GM19023 (cell line): Measurements from ENCODE around the gene MSMO1.

Source experiments
- ATAC-seq: cut with Tn5 transposase; IDR thresholded peaks from one replicate; pipeline ENCODE4 v1.9.1; 2021; ENCODE audit warnings: mild to moderate bottlenecking, moderate library complexity; ENCODE audit not compliant: unreplicated experiment

MSMO1 gene

DNA sequence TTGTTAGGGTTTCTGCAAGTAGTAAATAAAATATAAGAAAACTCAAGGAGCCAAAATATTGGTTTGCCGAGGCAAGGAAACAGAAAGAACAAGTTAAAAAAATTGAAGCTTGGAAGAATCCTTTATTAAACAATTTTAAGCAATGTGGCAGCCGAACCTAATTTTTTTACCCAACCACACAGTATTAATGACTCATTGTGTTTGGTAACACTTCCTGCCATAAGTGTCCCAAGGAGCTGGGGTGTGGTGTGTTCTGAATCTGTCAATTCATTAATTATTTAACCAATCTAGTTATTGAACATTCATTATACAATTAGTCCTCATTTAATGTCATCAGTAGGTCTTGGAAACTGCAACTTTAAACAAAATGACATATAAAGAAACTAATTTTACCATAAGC lies 32.0 kb downstream of the MSMO1 start:
- no peak for ATAC-seq

DNA sequence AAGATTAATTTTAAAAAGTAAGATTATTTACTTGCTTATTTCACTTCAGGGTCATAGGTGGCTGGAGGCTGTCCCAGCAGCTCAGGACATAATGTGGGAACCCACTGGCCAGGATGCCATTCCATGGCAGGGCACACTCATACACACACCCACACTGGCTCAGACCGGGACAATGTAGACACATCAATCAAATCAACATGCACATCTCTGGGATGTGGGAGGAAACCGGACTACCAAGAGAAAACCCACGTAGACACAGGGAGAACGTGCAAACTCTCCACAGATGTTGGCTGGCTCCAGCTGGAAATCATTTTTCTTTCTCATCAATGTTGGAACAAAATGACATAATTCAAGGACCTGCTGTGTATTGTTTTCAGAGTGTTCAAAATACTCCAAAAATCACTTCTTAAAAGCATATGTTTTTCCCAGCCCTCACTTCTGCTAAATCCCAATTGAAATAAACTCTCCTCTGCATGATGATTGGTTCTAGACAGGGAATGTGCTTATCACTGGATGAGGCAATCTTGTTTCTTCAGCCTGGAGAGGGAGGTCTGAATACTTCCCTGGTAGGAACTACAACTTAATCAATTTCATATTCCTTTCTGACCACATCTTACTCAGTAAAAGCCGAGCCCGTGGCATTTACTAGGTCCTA lies 32.7 kb downstream of the MSMO1 start:
- no peak for ATAC-seq

DNA sequence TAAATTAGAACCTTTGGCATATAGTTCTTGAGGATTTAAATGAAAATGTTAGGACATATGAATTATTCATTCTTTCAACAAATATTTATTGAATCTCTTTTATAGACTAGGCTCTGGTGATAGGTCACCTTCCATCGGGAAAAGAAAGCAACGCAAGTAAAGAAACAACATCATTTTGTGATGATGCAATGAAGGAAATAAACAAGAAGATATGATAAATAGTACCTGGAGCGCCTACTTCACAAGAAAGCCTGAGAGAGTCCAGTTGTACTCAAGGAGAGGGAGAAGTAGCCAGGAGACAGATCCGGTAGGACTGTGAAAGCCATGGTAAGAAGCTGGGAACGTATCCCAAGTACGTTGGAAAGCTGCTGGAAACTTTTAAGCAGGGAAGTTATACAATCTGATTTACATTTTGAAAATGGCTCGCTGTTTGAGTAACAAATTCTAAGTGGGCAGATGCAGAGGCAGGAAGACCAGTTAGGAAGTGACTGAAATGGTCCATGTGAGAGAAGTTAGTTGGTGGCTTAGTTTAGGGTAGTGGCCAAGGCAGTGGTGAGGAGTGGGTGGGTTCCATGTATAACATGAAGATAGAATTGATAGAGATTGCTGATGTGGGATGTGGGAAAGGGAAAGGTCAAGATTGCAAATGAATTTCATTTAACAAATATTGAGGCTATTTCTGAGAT lies 33.7 kb downstream of the MSMO1 start:
- no peak for ATAC-seq

DNA sequence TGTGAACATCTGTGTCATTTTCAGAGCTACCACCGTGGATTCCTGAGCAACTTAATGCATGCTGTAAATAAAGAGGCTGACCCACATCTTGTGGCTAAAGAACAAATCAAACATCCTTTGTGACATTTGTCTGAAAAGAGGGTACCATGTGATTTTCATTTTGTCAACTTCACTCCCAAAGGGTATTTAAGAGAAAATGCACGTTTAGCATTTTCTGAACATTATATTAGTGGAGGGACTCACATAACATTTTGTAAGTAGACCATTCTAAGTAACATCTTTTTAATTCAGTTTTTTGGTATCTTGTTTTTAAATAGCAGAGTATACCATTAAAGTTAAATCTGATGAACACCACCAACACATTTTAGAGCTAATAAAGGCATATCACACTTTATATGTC lies 34.3 kb downstream of the MSMO1 start:
- ATAC-seq = no peak

DNA sequence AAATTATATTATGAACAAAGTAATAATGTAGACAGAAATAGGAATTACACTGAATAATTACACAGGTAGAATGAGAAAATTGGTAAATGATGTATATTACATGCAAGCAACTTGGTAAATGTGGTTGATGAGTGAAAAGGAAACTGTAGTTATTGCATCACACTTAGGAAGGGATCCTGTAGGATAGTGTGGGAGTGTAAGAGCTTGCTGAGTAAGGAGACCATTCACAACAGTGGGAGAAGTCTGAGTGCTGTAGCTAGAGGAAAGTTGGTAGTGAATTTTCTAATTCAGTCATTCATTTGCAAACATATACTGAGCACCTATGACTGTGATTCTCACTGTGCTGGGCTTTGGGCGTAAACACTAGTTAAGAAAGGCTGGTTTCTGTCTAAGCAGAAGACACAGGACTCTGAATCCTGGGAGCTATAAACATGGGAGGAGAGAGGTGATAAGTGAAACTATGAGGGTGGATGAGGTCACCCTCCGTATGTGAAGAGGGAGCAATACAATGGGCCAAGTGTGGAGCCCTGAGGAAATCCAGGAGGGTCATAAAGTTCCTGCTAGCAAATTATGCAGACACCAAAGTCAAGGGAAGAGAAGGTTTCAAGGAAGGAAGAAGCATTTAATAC lies 37.1 kb downstream of the MSMO1 start:
- ATAC-seq = no peak

DNA sequence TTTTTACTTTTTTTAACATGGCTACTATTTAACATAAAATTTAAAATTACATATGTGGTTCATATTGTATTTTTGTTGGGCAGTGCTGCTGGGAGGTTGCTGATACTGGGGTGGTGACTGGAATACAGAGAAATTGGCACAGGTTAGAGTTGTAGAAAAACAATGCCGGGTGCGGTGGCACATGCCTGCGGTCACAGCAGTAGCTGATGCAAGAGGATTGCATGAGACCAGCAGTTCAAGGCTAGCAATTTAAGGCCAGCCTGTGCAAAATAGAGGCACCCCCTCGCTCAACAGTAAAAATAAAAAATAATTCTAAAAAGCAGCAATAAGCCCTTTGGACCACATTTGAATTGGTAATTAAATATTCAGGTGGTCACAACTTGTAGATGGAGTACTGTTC lies 39.6 kb downstream of the MSMO1 start:
- no peak for ATAC-seq

DNA sequence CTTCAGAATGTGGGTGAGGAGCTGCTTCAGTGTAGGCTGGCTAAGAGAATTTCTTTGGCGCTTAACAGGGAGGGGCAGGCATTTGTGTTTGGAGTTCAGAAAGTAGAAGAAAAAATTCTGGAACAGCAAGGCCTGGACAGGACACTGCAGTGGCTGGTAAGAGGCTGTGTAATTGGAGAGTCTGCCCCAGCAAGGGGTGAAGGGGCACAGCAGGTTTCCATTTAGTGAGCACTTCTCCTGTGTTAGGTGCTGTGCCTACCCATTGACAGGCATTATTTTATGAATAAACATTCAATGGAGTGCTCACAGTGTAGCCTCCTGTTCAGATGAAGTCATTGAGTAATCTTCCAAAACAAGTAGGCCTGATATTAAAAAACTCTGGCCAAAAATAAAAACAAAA lies 40.6 kb downstream of the MSMO1 start:
- ATAC-seq = no peak

DNA sequence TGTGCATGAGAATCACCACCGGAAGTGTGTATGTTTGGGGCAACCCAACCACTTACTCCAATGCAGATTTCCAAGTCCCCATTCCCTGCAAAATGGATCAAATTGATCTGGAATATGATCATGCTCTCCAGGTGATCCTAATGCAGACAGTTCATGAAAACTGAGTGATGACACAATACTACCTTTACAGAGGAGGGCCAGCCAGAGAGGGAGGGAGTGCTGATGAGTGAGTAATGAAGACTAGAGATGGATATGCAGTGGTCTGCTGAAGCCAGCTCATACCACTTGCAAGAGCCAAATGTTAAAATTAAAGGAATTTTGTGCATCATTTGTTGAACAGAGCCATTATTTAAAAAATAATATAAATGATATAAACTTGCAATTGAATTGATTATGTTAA lies 41.1 kb downstream of the MSMO1 start:
- ATAC-seq = no peak

DNA sequence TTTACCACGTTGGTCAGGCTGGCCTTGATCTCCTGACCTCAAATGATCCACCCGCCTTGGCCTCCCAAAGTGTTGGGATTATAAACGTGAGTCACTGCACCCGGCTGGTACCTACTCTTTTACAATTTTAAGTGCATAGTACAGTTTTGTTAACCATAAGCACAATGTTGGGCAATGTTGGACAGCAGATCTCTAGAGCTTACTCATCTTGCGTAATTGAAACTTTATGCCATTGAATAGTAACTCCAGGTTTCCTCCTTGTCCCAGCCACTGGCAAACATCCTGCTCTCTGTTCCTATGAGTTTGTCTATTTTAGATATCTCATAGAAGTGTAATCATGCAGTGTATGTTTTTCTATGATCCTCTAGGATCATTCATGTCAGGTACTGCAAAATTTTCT lies 42.1 kb downstream of the MSMO1 start:
- ATAC-seq = no peak

DNA sequence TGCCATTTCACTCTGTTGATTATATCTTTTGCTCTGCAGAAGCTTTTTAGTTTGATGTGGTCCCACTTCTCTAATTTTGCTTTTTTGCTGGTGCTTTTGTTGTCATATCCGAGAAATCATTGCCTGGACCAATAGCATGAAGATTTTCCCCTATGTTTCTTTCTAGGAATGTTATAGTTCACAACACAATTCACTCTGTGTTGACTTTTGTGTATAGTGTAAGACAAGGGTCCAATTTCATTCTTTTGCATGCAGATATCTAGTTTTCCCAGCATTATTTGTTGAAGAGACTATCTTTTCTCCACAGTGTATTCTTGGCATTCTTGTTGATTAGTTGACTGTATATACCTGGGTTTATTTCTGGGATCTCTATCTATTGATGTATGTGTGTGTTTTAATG lies 43.1 kb downstream of the MSMO1 start:
- ATAC-seq = no peak

DNA sequence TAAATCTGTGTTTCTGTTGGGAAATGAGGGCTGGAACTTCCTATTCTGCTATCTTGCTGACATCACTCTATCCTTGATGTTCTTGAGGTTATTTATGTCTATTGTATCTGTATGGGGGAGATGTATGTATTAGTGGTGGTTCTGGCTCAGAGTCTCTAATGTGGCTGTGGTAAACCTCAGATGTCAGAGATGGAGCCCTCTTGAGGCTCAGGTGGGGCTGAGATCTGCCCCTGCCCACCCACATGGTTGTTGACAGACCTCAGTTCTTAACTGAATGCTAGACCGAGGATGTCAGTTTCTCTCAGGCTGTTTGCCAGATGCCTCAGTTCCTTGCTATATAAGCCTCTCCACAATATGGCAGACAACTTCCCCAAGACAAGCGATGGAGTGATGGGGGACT lies 48.0 kb downstream of the MSMO1 start:
- ATAC-seq = no peak

DNA sequence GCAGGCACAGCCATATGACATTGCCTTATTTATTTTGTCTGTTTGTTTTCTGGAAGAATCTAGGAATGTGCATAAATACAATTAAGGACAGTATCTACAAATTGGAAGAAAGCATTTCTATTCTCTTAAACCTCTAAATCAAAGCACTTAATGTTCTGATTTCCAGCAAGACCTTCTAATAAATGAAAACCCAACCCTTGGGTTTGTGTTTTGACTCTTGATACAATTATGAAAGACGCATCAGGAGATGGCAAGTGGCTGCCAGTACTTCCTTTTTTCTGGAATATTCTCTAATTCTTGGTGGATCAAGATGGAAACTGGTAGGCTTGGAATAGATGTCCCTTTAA lies 50.9 kb downstream of the MSMO1 start:
- ATAC-seq = no peak

DNA sequence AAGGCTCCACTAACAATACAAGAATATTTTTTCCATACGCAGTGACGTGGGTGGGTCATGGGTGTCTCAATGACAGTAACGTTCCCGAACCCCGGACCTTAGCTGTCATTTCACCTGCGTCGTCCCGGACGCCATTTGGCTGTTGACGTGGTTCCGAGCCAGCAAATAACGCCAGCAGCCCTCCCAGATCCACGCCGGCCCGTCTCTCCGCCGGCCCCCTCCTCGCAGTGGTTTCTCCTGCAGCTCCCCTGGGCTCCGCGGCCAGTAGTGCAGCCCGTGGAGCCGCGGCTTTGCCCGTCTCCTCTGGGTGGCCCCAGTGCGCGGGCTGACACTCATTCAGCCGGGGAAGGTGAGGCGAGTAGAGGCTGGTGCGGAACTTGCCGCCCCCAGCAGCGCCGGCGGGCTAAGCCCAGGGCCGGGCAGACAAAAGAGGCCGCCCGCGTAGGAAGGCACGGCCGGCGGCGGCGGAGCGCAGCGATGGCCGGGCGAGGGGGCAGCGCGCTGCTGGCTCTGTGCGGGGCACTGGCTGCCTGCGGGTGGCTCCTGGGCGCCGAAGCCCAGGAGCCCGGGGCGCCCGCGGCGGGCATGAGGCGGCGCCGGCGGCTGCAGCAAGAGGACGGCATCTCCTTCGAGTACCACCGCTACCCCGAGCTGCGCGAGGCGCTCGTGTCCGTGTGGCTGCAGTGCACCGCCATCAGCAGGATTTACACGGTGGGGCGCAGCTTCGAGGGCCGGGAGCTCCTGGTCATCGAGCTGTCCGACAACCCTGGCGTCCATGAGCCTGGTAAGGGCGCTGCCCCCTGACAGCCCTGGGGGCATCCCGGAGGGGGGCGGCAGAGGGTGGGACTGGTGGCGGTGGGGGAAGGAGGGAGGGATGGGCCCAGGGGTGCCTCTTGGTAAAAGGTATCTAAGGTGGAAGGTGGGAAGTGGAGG lies 51.5 kb downstream of the MSMO1 start, which contains the start of gene CPE:
Gene CPE, plus strand, starts transcription at position 264 of the 933 bp plus-strand sequence. Its CDS starts 214 bp downstream, at position 478.
- ATAC-seq = peak; percentile 89

DNA sequence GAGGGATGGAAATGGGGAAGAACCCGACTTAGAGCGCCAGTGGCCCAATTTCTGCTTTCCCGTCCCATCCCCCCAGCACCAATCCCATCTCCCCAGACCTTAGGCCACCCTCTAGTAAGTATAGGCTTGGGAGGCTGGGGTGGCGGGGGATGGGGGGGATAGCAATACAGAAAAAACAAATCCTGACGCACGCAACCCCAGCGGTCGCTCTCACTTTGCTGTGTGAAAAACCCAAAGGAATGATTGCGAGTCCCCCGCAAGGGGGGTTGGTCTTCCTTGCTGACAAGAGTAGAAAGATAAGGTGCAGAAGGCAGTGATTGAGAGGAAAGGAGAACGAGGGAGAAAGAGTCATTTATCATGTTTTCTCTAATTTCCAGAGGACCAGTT lies 52.2 kb downstream of the MSMO1 start:
- ATAC-seq = no peak

DNA sequence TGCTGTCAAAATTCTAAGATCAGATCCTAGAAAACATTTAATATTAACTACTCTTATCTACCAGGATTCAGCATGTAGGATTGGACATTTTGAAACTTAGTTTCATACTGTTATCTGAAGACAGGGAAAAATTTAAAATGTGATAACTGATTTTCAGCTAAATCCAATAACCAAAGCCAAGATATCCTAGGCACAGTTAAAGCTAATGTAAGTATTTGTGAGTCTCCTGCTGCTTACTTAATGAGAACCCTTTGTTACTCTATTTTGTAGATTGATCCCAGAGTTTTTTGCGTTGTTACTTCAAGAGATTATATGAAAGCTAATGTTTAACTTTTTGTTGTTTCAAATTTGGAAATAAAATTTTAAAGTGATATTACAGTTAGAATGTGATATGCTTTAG lies 53.3 kb downstream of the MSMO1 start:
- ATAC-seq = no peak

DNA sequence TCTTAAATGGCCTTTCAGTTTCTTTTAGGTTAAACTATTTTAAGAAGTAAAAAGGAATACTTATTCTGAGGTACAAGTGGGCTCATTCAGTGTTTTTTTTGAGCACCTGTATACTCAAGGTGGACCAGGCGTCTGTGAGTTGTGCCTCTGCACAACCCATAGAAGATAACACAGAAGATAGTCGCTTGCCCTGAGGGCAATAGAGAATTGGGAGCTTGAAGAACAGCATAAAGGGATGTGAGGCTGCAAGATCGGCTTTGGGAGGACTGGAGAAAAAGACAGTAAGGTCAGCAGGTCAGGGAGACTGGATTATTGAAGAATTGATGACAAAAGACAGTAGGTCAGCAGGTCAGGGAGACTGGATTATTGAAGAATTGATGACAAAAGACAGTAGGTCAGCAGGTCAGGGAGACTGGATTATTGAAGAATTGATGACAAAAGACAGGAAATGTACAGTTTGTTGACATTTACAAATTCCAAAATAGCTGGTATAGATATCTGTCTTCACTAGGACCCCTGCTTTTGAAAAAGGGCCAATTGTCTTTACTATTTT lies 54.4 kb downstream of the MSMO1 start:
- ATAC-seq = no peak

DNA sequence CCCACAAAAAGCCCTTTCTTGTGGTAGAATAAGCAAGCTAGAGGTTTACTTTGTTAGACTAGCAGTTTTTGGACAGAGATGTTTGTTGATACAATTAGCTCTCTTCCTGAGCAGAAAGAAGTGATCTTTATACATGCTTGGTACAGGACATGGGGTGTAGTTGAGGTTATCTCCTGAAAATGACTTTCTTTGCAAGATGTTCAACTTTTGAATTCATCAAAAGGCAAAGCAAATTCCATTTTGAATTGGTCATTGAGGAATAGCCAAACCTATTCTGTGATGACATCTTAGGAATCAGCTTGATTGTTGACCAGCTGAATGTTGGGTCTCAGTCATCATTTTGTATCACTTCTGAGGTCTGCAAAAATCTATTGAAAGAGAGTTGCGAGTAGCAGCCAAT lies 55.2 kb downstream of the MSMO1 start:
- no peak for ATAC-seq

DNA sequence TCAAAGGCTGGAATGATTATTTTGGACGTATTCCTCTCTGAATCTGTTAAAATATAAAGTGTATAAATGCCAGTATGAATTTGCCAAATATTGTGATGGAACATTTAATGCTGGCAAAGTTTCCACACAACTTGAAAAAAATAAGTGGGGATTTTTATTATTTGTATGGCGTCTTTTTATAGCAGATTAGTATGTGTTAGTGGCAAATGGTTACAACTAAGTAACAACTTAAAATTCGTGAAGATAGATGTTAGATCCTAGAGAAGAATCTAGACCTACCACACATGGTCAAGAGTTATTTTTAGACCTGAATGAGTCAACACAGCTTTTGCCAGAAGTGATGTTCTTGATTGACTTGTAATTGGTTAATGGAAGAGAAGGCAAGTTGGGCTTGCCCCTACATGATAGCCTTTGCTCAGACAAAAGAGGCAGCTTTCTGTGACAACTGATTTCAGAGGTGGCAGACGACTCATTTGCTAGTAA lies 56.2 kb downstream of the MSMO1 start:
- no peak for ATAC-seq

DNA sequence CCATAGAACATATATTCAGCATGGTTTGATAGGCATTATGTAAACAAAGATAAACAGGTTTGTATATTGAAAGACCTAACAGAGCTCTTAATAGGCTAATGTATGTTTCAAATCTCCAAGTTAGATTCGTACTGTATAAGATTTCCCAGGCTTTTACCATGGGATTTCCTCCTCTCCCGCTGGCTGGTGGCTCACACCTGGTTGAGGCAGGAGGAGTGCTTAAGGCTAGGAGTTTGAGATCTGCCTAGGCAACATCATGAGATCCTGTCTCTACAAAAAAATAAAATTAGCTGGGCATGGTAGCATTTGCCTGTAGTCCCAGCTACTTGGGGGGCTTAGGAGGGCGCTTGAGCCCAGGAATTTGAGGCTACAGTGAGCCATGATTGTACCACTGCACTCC lies 56.7 kb downstream of the MSMO1 start:
- no peak for ATAC-seq

DNA sequence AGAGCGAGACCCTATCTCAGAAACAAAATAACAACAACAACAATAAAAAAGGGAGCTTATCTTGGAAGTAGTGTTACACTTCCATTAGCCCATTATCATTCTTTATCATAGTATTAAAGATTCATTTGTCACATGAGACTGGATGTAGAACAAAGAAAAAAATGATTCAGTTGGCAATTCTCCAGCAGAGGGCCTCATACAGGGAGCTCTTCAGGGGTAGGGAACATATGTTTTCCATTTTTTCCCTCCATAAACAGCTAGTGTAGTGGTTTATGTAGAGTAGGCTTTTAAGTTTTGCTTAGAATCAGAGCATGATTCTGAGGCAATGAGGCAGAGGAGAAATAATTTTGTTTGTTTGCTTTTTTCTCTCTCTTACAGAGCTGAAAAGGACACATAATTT lies 57.1 kb downstream of the MSMO1 start:
- no peak for ATAC-seq

DNA sequence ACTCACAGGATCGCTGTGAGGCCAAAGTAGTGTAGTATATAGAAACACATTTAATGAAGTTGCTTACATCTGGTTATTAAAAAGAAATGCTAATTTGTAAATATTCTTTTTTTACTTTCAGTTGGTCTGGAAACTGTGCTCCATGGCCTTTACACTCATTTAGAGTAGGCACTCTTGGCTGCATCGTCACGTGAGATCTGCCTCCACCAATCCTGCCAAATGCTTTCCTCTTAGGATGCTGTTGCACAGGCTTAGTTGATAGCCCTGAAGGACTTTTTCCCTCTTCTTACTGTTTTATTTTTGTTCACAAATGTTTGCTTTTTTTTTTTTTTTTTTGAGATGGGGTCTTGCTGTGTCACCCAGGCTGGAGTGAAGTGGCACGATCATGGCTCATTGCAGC lies 57.7 kb downstream of the MSMO1 start:
- ATAC-seq = no peak
